IMR-90 (cell line): ENCODE measurements around the gene IL17REL. TPM values are rescaled to one million over a fixed set of nuclear protein-coding genes. Genes with fewer than 3 reads are reported as not detected.

Experiments used
- ATAC-seq: fragments of 200-7000 bp; cut with Tn5 transposase; 2 replicates; pipeline ENCODE4 v1.9.1; 2020; ENCODE audit warnings: low read depth, mild to moderate bottlenecking, moderate library complexity
- BruUV-seq: library from RNA; stranded (reverse); fragments of 400-500 nt; replicated peaks from 2 replicates; lab custom pipeline; 2021; lab: Mats Ljungman, UMichigan
- CTCF ChIA-PET: fragments of 300-600 bp; formaldehyde crosslinking; extraction: SDS; loops from one replicate; lab custom pipeline; 2021; ENCODE audit warnings: antibody characterized with exemption; lab: Yijun Ruan, JAX
- POLR2A ChIA-PET: fragments of 300-600 bp; sonication (Branson Sonifier 250); formaldehyde crosslinking; loops from one replicate; lab custom pipeline; 2022; ENCODE audit warnings: antibody characterized with exemption; ENCODE audit not compliant: unreplicated experiment; lab: Charles Lee
- DNase-seq: peaks from one replicate; pipeline ENCODE4 v3.0.0; 2013
- H2AFZ ChIP-seq: replicated peaks from 2 replicates; pipeline ENCODE3; 2013; ENCODE audit warnings: low read length, mild to moderate bottlenecking; ENCODE audit not compliant: poor library complexity
- H2AK5ac ChIP-seq: 2 replicates; pipeline ENCODE4 v1.6.1; 2013; ENCODE audit warnings: low read depth, low read length, inconsistent platforms
- H2AK9ac ChIP-seq: replicated peaks from 2 replicates; pipeline ENCODE3; 2013; ENCODE audit warnings: mild to moderate bottlenecking, low read depth, low read length, moderate library complexity; ENCODE audit not compliant: poor library complexity
- H2BK120ac ChIP-seq: 2 replicates; pipeline ENCODE4 v1.6.1; 2013; ENCODE audit warnings: low read depth, low read length, inconsistent platforms
- H2BK15ac ChIP-seq: 3 replicates; pipeline ENCODE4 v1.6.1; 2013; ENCODE audit warnings: low read depth, low read length, inconsistent platforms
- H2BK20ac ChIP-seq: 2 replicates; pipeline ENCODE4 v1.6.1; 2013; ENCODE audit warnings: low read depth, mild to moderate bottlenecking, inconsistent platforms, low read length, moderate library complexity
- H2BK5ac ChIP-seq: 2 replicates; pipeline ENCODE4 v1.6.1; 2013; ENCODE audit warnings: mild to moderate bottlenecking, low read depth, low read length, inconsistent platforms; ENCODE audit not compliant: poor library complexity, severe bottlenecking
- H3K14ac ChIP-seq: replicated peaks from 2 replicates; pipeline ENCODE4 v1.6.1; 2013; ENCODE audit warnings: low read depth, low read length, inconsistent platforms
- H3K18ac ChIP-seq: 2 replicates; pipeline ENCODE4 v1.6.1; 2013; ENCODE audit warnings: low read depth, low read length, control low read depth
- H3K23ac ChIP-seq: 2 replicates; pipeline ENCODE4 v1.6.1; 2013; ENCODE audit warnings: low read depth, low read length, inconsistent platforms
- H3K27ac ChIP-seq: 2 replicates; pipeline ENCODE4 v1.5.1; 2013; ENCODE audit warnings: mild to moderate bottlenecking, control low read depth, low read length; ENCODE audit not compliant: insufficient read depth
- H3K27me3 ChIP-seq: 2 replicates; pipeline ENCODE4 v1.6.1; 2013; ENCODE audit warnings: low read length; ENCODE audit not compliant: control insufficient read depth, insufficient read depth
- H3K36me3 ChIP-seq: 2 replicates; pipeline ENCODE4 v1.6.1; 2013; ENCODE audit warnings: low read length, mixed read lengths; ENCODE audit not compliant: control insufficient read depth, insufficient read depth
- H3K4ac ChIP-seq: 2 replicates; pipeline ENCODE4 v1.6.1; 2013; ENCODE audit warnings: low read depth, low read length, inconsistent platforms
- H3K4me1 ChIP-seq: 2 replicates; pipeline ENCODE4 v1.6.1; 2013; ENCODE audit warnings: low read length, mixed read lengths; ENCODE audit not compliant: control insufficient read depth, insufficient read depth
- H3K4me2 ChIP-seq: 2 replicates; pipeline ENCODE4 v1.6.1; 2013; ENCODE audit warnings: low read depth, mild to moderate bottlenecking, control low read depth, low read length, moderate library complexity
- H3K4me3 ChIP-seq: 2 replicates; pipeline ENCODE4 v1.5.1; 2013; ENCODE audit warnings: low read depth, mild to moderate bottlenecking, control low read depth, low read length, moderate library complexity; ENCODE audit not compliant: insufficient read depth
- H3K56ac ChIP-seq: 2 replicates; pipeline ENCODE4 v1.6.1; 2013; ENCODE audit warnings: low read length, inconsistent platforms; ENCODE audit not compliant: insufficient read depth; ENCODE audit errors: extremely low read depth
- H3K79me1 ChIP-seq, 2 experiments: 2 replicates each; pipeline ENCODE4 v1.6.1; 2013; ENCODE audit warnings: low read length in 2 of 2, inconsistent platforms in 1 of 2, low read depth in 1 of 2
- H3K9ac ChIP-seq: 2 replicates; pipeline ENCODE4 v1.6.1; 2013; ENCODE audit warnings: low read depth, low read length, control low read depth
- H3K9me1 ChIP-seq: 2 replicates; pipeline ENCODE4 v1.6.1; 2013; ENCODE audit warnings: low read length, inconsistent platforms; ENCODE audit not compliant: insufficient read depth
- H3K9me3 ChIP-seq: 2 replicates; pipeline ENCODE4 v1.6.1; 2013; ENCODE audit warnings: low read length; ENCODE audit not compliant: control insufficient read depth, insufficient read depth
- H4K20me1 ChIP-seq: 2 replicates; pipeline ENCODE4 v1.6.1; 2013; ENCODE audit warnings: low read length, inconsistent platforms; ENCODE audit not compliant: insufficient read depth
- H4K5ac ChIP-seq: 2 replicates; pipeline ENCODE4 v1.6.1; 2013; ENCODE audit warnings: mild to moderate bottlenecking, low read depth, low read length, control low read depth
- H4K8ac ChIP-seq, 2 experiments: 2 replicates each; pipeline ENCODE4 v1.6.1; 2013; ENCODE audit warnings: low read depth in 2 of 2, low read length in 2 of 2, control low read depth in 1 of 2, inconsistent platforms in 1 of 2
- H4K91ac ChIP-seq: 2 replicates; pipeline ENCODE4 v1.6.1; 2013; ENCODE audit warnings: low read depth, low read length, inconsistent platforms; ENCODE audit not compliant: insufficient read depth
- CEBPB ChIP-seq: IDR thresholded peaks from 2 replicates; pipeline ENCODE4 v1.6.1; 2012; ENCODE audit warnings: low read depth, low read length, improper control_type of control experiment
- CTCF ChIP-seq: conservative IDR thresholded peaks from 2 replicates; pipeline ENCODE4 v1.5.1; 2012; ENCODE audit warnings: mild to moderate bottlenecking, low read depth, low read length, improper control_type of control experiment
- MAFK ChIP-seq: IDR thresholded peaks from 2 replicates; pipeline ENCODE4 v1.6.1; 2012; ENCODE audit warnings: low read depth, low read length, improper control_type of control experiment
- MAZ ChIP-seq: IDR thresholded peaks from 2 replicates; pipeline ENCODE4 v1.6.1; 2012; ENCODE audit warnings: low read depth, mild to moderate bottlenecking, low read length, improper control_type of control experiment, moderate library complexity, borderline replicate concordance
- MXI1 ChIP-seq: IDR thresholded peaks from 2 replicates; pipeline ENCODE4 v1.6.1; 2012; ENCODE audit warnings: low read depth, mild to moderate bottlenecking, low read length, moderate library complexity, borderline replicate concordance
- NFE2L2 ChIP-seq: fragments of 150-350 bp; IDR thresholded peaks from 2 replicates; pipeline ENCODE4 v1.6.1; 2016; ENCODE audit warnings: low read depth, mild to moderate bottlenecking, low read length
- POLR2A ChIP-seq: IDR thresholded peaks from 2 replicates; pipeline ENCODE4 v1.6.1; 2012; ENCODE audit warnings: mild to moderate bottlenecking, low read depth, low read length
- RCOR1 ChIP-seq: IDR thresholded peaks from 2 replicates; pipeline ENCODE4 v1.6.1; 2012; ENCODE audit warnings: mild to moderate bottlenecking, low read length, improper control_type of control experiment; ENCODE audit not compliant: insufficient replicate concordance
- RFX5 ChIP-seq: IDR thresholded peaks from 2 replicates; pipeline ENCODE4 v1.8.0; 2012; ENCODE audit warnings: low read depth, mild to moderate bottlenecking, low read length, moderate library complexity
- SMC3 ChIP-seq: fragments of 150-350 bp; IDR thresholded peaks from 2 replicates; pipeline ENCODE4 v1.6.1; 2016; ENCODE audit warnings: low read depth, mild to moderate bottlenecking, antibody characterized with exemption, low read length, moderate library complexity
- USF2 ChIP-seq: fragments of 150-350 bp; IDR thresholded peaks from 2 replicates; pipeline ENCODE4 v1.6.1; 2017; ENCODE audit warnings: mild to moderate bottlenecking, antibody characterized with exemption, low read length, low read depth
- WGBS, 2 experiments: methylation state at CpG; one replicate each; pipeline versions ENCODE4 v1.1.5 to v1.1.7; 2013; ENCODE audit warnings: missing lambda C conversion rate in 2 of 2; ENCODE audit not compliant: insufficient read length in 1 of 2; ENCODE audit errors: extremely low coverage in 2 of 2; 5-methylcytosine and 5-hydroxymethylcytosine counted together
- dilution Hi-C: fragments of 300-500 bp; cut with HindIII; formaldehyde crosslinking; loops from one replicate; pipeline ENCODE4 v1.14.3; 2018; ENCODE audit warnings: low sequenced_read_pairs; ENCODE audit not compliant: unreplicated experiment
- in situ Hi-C: fragments of 300-500 bp; cut with MboI; formaldehyde crosslinking; loops from 3 replicates; pipeline ENCODE4 v1.14.3; 2019; ENCODE audit warnings: low sequenced_read_pairs, inconsistent platforms, mixed read lengths
- intact Hi-C: fragments of 100-400 bp; cut with micrococcal nuclease; formaldehyde crosslinking; loops from 2 replicates; pipeline ENCODE4 v1.10.0; 2022
- polyA plus RNA-seq, 3 experiments: library from polyadenylated mRNA; depleted of rRNA; stranded (reverse); fragments of >200 nt; gene quantifications; 2 replicates each; pipeline ENCODE4 v1.2.3, GENCODE V29; 2012; ENCODE audit warnings: low replicate concordance in 1 of 3
- total RNA-seq: library from RNA; depleted of rRNA; stranded (reverse); fragments of >200 nt; gene quantifications from 2 replicates; pipeline ENCODE4 v1.2.3, GENCODE V29; 2012

IL17REL gene
- total and polyA plus RNA-seq, 2 of the 4 experiments (the other 2 are of a cell fraction), result not detected

GRCh38 chr22:49968831-49969661 lies 43.5 kb downstream of the IL17REL start:
- Histone ChIP-seq H3K9ac (no peak overlapping the region), H2AFZ (no peak overlapping the region), H2BK5ac (no peak overlapping the region), H2AK9ac (peak overlapping the region; percentile 52), H3K27me3 (no peaks in the 10 kb centered on the region), H2BK120ac (peak overlapping the region; percentile 85; the same call in 1 of the 2 replicates), H3K36me3 (peaks cover 11% of the 10 kb centered on the region; the same call in 1 of the 2 replicates), H4K20me1 (peaks cover 6% of the 10 kb centered on the region), H3K27ac (no peak overlapping the region), H3K56ac (no peak overlapping the region), H3K4me1 (peaks cover 30% of the 10 kb centered on the region), H3K4ac (peak overlapping the region; percentile 64; the same call in 1 of the 2 replicates), H3K9me3 (no peaks in the 10 kb centered on the region), H3K4me2 (no peak overlapping the region), H3K18ac (no peak overlapping the region), H3K23ac (no peak overlapping the region), H2BK15ac (no peak overlapping the region), H3K14ac (no peak overlapping the region), H4K91ac (peak overlapping the region; percentile 73; the same call in 1 of the 2 replicates), H2AK5ac (peak overlapping the region; percentile 51; the same call in 1 of the 2 replicates), H4K8ac (no peak overlapping the region), H4K5ac (no peak overlapping the region), H3K4me3 (no peak overlapping the region), H3K79me1 (peaks cover 24 to 47% of the 10 kb centered on the region in 2 experiments), H2BK20ac (peak overlapping the region; percentile 46; the same call in 1 of the 2 replicates), H3K9me1 (peaks cover 18% of the 10 kb centered on the region)
- POLR2A ChIA-PET, result no interaction called here
- no TSS peak for BruUV-seq
- CTCF ChIA-PET, result no interaction called here
- TF ChIP-seq MXI1 (no peak), MAZ (no peak), USF2 (no peak), CEBPB (no peak), POLR2A (no peak), MAFK (no peak), RCOR1 (no peak), SMC3 (no peak), RFX5 (no peak), CTCF (no peak), NFE2L2 (no peak)
- no peak for DNase-seq
- dilution Hi-C loops, result no loop called here
- no peak for ATAC-seq
- intact Hi-C loops, result no loop called here
- WGBS, 2 experiments, result 96% methylated on average over 9 of the region's 16 CpGs; no CpG with 5 or more reads in 1 of the 2 experiments
- in situ Hi-C loops, result no loop called here
